ENCODE measurements around the gene CX3CR1.

CX3CR1 gene

DNA sequence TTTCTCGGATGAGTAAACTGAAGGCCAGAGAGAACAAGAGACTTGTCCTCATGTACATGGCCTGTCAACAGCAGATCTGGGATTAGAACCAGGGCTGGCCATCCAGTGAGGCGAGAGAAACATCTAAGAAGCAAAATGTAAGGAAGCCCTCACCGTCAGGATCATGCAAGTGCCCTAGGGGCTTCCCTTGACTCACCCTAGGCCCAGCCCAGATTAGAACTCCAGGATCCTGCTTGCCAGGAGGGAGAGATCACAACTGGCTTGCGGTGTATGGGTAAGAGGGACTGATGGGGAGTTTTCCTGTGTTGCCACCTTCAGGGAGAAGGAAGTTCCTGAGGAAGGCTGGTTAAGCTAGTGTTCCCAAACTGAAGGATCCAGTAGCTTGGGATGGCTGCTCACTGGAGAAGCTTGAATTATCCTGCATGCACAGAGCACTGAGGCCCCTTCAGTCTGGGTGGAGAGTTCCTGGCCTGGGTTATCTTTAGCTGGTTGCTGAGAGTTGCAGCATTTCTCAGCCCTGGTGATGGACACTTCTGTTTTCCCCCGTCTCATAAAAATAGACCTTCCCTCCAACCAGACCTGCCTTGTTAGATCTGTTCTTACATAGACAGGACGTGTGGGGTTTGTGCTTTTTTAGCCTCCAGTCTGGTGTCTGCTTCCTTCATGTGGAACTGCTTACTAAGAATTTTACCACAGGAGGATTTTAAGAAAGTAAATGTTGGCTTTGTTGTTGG lies 59.3 kb downstream of the CX3CR1 start:
- no peak for DNase-seq

DNA sequence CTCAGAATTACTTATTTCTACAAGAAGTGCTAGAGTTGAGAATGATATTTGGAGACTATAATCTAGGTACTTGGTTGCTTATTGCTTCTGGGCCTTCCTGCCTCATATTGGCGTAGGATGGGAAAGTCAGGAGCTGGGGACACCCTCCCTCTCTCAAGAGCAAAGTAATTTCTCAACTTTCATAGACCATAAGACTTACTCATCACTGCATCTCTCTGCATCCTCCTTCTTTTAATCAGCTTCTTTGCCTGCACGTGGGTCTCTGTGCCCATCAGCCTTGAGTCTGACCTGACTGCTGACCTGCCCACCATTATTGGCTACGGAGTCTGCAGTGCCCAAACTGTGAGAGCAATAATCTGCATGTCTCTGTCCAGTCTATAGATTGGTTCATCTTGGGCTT lies 60.1 kb downstream of the CX3CR1 start:
- no peak for DNase-seq

DNA sequence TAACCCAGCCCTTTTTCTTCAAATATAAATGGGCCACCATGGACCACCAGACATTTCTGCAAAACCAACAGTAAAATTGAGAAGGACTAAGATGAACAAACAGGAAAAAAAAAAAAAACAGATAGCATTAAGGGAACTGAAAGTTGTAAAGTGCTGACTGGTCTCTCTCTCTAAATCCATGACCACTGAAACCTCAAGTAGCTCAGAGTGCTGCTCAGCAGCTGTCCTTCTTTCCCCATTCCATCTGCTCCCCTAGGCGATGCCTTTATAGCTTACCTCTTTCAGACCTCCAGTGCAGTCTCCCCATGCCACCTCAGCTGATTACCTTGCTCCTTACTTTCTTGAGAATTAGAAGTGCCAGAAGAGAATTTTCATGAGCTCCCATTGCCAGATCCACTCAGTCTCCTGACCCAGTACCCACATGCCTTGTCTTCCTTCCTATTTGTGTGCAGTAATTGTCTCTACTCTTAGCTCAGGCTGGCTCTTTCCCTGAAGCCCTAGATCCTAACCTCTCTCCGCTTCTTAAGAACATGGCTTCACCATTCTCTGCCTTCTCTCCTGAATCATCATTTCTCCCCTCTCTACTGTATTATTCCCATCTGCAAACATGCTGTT lies 63.6 kb downstream of the CX3CR1 start:
- DNase-seq, result no peak

DNA sequence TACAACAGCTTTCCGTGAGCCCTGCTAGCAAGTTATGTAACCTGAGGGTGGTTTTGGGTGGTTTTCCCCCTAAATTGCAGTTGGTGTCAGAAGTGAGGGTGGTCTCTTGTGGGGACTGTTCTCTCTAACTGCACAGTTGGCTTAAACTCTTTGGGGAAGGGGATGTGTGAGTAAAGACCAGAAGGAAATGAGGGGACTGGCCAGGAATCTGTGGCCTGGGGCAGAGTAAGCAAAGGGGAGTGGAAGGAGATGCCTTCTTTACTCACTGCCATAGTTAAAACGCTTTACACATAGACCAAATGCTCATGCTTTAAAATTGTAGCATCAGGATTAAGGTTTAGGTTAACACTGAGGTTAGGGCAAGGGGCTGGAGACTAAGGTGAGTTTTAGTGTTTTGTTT lies 66.2 kb downstream of the CX3CR1 start:
- no peak for DNase-seq
